ENCODE results near the gene EXOSC10. TPM values are rescaled to one million over a fixed set of nuclear protein-coding genes. Genes with fewer than 3 reads are reported as not detected.
"Not testable (repeated sequence)": the region's sequence is repeated elsewhere in the genome, so short reads cannot be mapped to it uniquely, and the experiment has no call there.

EXOSC10 gene
- total RNA-seq, 2 experiments from 2014 or later = 103 to 104 TPM

DNA sequence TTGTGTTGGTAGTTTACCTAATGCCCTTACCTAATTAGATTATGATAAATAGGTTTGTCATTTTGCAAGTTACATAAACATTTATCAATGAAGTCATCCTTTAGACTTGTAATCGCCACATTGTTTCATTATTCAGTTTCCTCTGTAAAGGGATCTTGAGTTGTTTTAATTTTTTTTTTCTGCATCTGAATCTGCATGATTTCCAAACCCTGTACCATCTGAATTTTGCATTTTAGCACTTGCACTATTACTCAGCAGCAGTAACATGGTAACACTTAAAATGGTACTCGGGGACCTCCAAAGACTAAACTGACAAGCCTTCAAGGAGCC lies 74.8 kb downstream of the EXOSC10 start:
- no peak for DNase-seq
- no peaks in the 10 kb centered on the region for H3K27me3 Mint-ChIP-seq
- H3K36me3 Mint-ChIP-seq = peaks cover 48% of the 10 kb centered on the region
- no peak overlapping the region for H3K27ac Mint-ChIP-seq
- ATAC-seq = no peak
- peaks cover 22% of the 10 kb centered on the region for H3K4me1 Mint-ChIP-seq
- no peak overlapping the region for H3K4me3 Mint-ChIP-seq
- no peaks in the 10 kb centered on the region for H3K9me3 Mint-ChIP-seq (ENCODE audit: low read depth)
- CTCF ChIA-PET = interaction anchor here (2.4 kb wide), 1 partner anchor 13 kb away, joined by 7 read pairs; no protein-coding TSS in a partner anchor

DNA sequence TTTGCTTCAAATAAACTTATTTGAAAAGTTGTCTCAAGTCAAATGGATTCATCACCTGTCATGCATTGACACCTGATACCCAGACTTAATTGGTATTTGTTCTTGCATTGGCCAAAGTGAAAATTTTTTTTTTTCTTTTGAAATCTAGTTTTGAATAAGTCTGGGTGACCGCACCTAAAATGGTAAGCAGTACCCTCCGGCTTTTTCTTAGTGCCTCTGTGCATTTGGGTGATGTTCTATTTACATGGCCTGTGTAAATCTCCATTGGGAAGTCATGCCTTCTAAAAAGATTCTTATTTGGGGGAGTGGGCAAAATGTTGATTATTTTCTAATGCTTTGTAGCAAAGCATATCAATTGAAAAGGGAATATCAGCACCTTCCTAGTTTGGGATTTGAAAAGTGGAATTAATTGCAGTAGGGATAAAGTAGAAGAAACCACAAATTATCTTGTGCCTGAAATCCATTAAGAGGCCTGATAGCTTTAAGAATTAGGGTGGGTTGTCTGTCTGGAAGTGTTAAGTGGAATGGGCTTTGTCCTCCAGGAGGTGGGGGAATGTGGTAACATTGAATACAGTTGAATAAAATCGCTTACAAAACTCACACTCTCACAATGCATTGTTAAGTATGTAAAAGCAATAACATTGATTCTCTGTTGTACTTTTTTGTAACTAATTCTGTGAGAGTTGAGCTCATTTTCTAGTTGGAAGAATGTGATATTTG lies 75.4 kb downstream of the EXOSC10 start:
- peaks cover 22% of the 10 kb centered on the region for H3K4me1 Mint-ChIP-seq

DNA sequence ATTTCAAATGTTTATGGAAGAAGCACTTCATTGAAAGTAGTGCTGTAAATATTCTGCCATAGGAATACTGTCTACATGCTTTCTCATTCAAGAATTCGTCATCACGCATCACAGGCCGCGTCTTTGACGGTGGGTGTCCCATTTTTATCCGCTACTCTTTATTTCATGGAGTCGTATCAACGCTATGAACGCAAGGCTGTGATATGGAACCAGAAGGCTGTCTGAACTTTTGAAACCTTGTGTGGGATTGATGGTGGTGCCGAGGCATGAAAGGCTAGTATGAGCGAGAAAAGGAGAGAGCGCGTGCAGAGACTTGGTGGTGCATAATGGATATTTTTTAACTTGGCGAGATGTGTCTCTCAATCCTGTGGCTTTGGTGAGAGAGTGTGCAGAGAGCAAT lies 76.5 kb downstream of the EXOSC10 start:
- Mint-ChIP-seq H3K4me3 (no peak overlapping the region), H3K36me3 (peaks cover 60% of the 10 kb centered on the region), H3K27ac (no peak overlapping the region), H3K4me1 (peaks cover 29% of the 10 kb centered on the region), H3K27me3 (no peaks in the 10 kb centered on the region), H3K9me3 (ENCODE audit: low read depth) (no peaks in the 10 kb centered on the region)
- ATAC-seq = no peak
- CTCF ChIA-PET = interaction anchor here (2.4 kb wide), 1 partner anchor 15 kb away, joined by 7 read pairs; no protein-coding TSS in a partner anchor
- no peak for DNase-seq

More for the DNA sequence above, 75.4 kb downstream of the EXOSC10 start:
- CTCF ChIA-PET = interaction anchor here (2.4 kb wide), 1 partner anchor 13 kb away, joined by 7 read pairs; no protein-coding TSS in a partner anchor
- H3K36me3 Mint-ChIP-seq = peaks cover 50% of the 10 kb centered on the region
- peak overlapping the region; percentile 58 for H3K27ac Mint-ChIP-seq
- no peak for ATAC-seq
- no peaks in the 10 kb centered on the region for H3K27me3 Mint-ChIP-seq
- DNase-seq = no peak
- H3K9me3 Mint-ChIP-seq (ENCODE audit: low read depth) = no peaks in the 10 kb centered on the region
- H3K4me3 Mint-ChIP-seq = no peak overlapping the region

- H3K4me1 Mint-ChIP-seq = peaks cover 39% of the 10 kb centered on the region
Observed at GRCh38 chr1:11019971-11020370, 79.7 kb downstream of the EXOSC10 start.

GRCh38 chr1:11019358-11019757 lies 80.3 kb downstream of the EXOSC10 start:
- H3K9me3 Mint-ChIP-seq (ENCODE audit: low read depth); ATAC-seq; H3K27me3 Mint-ChIP-seq; H3K27ac Mint-ChIP-seq; DNase-seq; CTCF ChIA-PET; H3K4me3 Mint-ChIP-seq: not testable (repeated sequence)
- Mint-ChIP-seq H3K4me1 (peaks cover 40% of the 10 kb centered on the region), H3K36me3 (peaks cover 67% of the 10 kb centered on the region)

More at GRCh38 chr1:11019971-11020370, 79.7 kb downstream of the EXOSC10 start:
- ATAC-seq (no peak), DNase-seq (no peak)
- Mint-ChIP-seq H3K27me3 (no peaks in the 10 kb centered on the region), H3K36me3 (peaks cover 66% of the 10 kb centered on the region), H3K4me3 (no peak overlapping the region), H3K27ac (no peak overlapping the region), H3K9me3 (ENCODE audit: low read depth) (no peaks in the 10 kb centered on the region)
- CTCF ChIA-PET = no interaction called here

Other genes with a start within 250 kb of the EXOSC10 start
- 100 to 1,000 TPM; 175 to 184 TPM for gene TARDBP, start 87.2 kb downstream of the EXOSC10 start, total RNA-seq
- gene MASP2, start 52.6 kb downstream of the EXOSC10 start, total RNA-seq = not detected
- gene SRM, start 39.9 kb downstream of the EXOSC10 start, total RNA-seq = 100 to 1,000 TPM; 136 to 150 TPM
- gene ANGPTL7, start 89.5 kb upstream of the EXOSC10 start, total RNA-seq = not detected
- gene MTOR, start 162.7 kb upstream of the EXOSC10 start, total RNA-seq = 10 to 100 TPM; 50.1 to 52.0 TPM
- gene UBIAD1, start 173.3 kb upstream of the EXOSC10 start, total RNA-seq = 10 to 100 TPM; 21.9 to 25.9 TPM

Data from activated CD8-positive, alpha-beta memory T cell treated with anti-CD3 and anti-CD28 coated beads, Interleukin-2, amount 10 ng/mL, durations not matched to agents 7 days and 5 days (primary cell).